ENCODE data around the gene ACVR1. TPM values are rescaled to one million over a fixed set of nuclear protein-coding genes. Genes with fewer than 3 reads are reported as not detected.

The ACVR1 gene
- total and polyA plus RNA-seq, 9 of the 15 experiments (the other 6 are each of a cell fraction or from before 2014, with no cell fraction given): 3.8 to 14.3 (median 6.9) TPM

DNA sequence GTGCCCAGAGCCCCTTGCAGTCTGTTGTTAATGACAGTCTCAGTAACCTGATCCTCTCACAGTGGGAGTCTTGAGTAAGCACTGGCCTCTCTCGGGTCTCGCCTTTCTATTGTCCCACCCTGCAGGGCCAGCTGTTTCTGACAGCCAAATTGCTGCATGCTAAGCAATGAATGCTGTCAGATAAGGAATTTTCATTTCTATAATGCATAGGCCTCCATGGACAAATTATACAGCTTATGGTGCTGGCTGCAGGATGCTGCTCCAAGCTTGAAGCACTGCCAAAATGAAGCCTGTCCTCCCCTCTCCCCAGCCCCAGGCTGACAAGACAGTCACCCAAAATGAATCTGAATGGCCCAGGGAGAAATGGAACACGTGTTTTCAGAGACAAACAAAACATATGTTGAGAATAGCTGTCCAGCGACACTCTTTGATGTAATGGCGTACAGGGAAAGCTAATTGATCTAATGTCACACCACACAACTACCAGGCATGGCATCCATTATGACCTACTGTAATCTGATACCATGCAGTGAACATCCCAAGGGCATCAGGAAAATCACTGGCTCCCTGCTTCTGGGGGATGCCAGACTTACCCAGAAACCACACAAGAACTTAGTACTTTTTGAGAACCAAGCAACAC, 36.8 kb downstream of the ACVR1 start (continued):
- TF ChIP-seq, protein P1, sequence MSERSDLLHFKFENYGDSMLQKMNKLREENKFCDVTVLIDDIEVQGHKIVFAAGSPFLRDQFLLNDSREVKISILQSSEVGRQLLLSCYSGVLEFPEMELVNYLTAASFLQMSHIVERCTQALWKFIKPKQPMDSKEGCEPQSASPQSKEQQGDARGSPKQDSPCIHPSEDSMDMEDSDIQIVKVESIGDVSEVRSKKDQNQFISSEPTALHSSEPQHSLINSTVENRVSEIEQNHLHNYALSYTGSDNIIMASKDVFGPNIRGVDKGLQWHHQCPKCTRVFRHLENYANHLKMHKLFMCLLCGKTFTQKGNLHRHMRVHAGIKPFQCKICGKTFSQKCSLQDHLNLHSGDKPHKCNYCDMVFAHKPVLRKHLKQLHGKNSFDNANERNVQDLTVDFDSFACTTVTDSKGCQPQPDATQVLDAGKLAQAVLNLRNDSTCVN (CRISPR knock-in tag; IDR thresholded peaks at IDR 0.05): no peak
- TF ChIP-seq CBFA2T3 (IDR thresholded peaks at IDR 0.05): 0 out of 2 replicates have a peak, but pooled peaks have one; percentile 8
- TF ChIP-seq ZNF561 (CRISPR knock-in tag; conservative IDR thresholded peaks at IDR 0.05): no peak
- TF ChIP-seq, protein P2, sequence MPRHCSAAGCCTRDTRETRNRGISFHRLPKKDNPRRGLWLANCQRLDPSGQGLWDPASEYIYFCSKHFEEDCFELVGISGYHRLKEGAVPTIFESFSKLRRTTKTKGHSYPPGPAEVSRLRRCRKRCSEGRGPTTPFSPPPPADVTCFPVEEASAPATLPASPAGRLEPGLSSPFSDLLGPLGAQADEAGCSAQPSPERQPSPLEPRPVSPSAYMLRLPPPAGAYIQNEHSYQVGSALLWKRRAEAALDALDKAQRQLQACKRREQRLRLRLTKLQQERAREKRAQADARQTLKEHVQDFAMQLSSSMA (CRISPR knock-in tag; IDR thresholded peaks at IDR 0.05): no peak
- no peak for TF ChIP-seq ZNF507 (tag; conservative IDR thresholded peaks at IDR 0.05)
- TF ChIP-seq SAFB (IDR thresholded peaks at IDR 0.05; ENCODE audit: borderline replicate concordance, low read depth, low read length): no peak
- TF ChIP-seq SMARCE1 (IDR thresholded peaks at IDR 0.05): no peak
- TF ChIP-seq, protein P3, sequence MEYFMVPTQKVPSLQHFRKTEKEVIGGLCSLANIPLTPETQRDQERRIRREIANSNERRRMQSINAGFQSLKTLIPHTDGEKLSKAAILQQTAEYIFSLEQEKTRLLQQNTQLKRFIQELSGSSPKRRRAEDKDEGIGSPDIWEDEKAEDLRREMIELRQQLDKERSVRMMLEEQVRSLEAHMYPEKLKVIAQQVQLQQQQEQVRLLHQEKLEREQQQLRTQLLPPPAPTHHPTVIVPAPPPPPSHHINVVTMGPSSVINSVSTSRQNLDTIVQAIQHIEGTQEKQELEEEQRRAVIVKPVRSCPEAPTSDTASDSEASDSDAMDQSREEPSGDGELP (CRISPR knock-in tag; IDR thresholded peaks at IDR 0.05; ENCODE audit: borderline replicate concordance): peak; percentile 94
- no peak for TF ChIP-seq ZFP36 (IDR thresholded peaks at IDR 0.05; ENCODE audit: low read depth, low read length, partially characterized antibody)
- no peak for TF ChIP-seq NCOA1 (IDR thresholded peaks at IDR 0.05; ENCODE audit: low read depth)
- TF ChIP-seq, protein P4, sequence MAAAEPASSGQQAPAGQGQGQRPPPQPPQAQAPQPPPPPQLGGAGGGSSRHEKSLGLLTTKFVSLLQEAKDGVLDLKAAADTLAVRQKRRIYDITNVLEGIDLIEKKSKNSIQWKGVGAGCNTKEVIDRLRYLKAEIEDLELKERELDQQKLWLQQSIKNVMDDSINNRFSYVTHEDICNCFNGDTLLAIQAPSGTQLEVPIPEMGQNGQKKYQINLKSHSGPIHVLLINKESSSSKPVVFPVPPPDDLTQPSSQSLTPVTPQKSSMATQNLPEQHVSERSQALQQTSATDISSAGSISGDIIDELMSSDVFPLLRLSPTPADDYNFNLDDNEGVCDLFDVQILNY (CRISPR knock-in tag; IDR thresholded peaks at IDR 0.05): no peak
- TF ChIP-seq DACH1 (IDR thresholded peaks at IDR 0.05; ENCODE audit: partially characterized antibody): peak; percentile 86
- TF ChIP-seq, protein P5, sequence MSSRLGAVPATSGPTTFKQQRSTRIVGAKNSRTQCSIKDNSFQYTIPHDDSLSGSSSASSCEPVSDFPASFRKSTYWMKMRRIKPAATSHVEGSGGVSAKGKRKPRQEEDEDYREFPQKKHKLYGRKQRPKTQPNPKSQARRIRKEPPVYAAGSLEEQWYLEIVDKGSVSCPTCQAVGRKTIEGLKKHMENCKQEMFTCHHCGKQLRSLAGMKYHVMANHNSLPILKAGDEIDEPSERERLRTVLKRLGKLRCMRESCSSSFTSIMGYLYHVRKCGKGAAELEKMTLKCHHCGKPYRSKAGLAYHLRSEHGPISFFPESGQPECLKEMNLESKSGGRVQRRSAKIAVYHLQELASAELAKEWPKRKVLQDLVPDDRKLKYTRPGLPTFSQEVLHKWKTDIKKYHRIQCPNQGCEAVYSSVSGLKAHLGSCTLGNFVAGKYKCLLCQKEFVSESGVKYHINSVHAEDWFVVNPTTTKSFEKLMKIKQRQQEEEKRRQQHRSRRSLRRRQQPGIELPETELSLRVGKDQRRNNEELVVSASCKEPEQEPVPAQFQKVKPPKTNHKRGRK (tag; IDR thresholded peaks at IDR 0.05): no peak
- TF ChIP-seq JUN (IDR thresholded peaks at IDR 0.05; ENCODE audit: borderline replicate concordance, low read depth, low read length): no peak
- no peak for TF ChIP-seq JUN (CRISPR knock-in tag; IDR thresholded peaks at IDR 0.05; ENCODE audit: borderline replicate concordance)
- TF ChIP-seq, protein P6, sequence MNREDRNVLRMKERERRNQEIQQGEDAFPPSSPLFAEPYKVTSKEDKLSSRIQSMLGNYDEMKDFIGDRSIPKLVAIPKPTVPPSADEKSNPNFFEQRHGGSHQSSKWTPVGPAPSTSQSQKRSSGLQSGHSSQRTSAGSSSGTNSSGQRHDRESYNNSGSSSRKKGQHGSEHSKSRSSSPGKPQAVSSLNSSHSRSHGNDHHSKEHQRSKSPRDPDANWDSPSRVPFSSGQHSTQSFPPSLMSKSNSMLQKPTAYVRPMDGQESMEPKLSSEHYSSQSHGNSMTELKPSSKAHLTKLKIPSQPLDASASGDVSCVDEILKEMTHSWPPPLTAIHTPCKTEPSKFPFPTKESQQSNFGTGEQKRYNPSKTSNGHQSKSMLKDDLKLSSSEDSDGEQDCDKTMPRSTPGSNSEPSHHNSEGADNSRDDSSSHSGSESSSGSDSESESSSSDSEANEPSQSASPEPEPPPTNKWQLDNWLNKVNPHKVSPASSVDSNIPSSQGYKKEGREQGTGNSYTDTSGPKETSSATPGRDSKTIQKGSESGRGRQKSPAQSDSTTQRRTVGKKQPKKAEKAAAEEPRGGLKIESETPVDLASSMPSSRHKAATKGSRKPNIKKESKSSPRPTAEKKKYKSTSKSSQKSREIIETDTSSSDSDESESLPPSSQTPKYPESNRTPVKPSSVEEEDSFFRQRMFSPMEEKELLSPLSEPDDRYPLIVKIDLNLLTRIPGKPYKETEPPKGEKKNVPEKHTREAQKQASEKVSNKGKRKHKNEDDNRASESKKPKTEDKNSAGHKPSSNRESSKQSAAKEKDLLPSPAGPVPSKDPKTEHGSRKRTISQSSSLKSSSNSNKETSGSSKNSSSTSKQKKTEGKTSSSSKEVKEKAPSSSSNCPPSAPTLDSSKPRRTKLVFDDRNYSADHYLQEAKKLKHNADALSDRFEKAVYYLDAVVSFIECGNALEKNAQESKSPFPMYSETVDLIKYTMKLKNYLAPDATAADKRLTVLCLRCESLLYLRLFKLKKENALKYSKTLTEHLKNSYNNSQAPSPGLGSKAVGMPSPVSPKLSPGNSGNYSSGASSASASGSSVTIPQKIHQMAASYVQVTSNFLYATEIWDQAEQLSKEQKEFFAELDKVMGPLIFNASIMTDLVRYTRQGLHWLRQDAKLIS (CRISPR knock-in tag; IDR thresholded peaks at IDR 0.05): no peak
- peak; percentile 92 for TF ChIP-seq SAP30 (IDR thresholded peaks at IDR 0.05; ENCODE audit: borderline replicate concordance, insufficient read depth, low read depth, low read length, poor library complexity, severe bottlenecking)
- peak; percentile 41 for TF ChIP-seq TAF9B (IDR thresholded peaks at IDR 0.05; ENCODE audit: partially characterized antibody)

All from K562 (cell line).